HPDE6-E6E7 (cell line): Measurements from ENCODE around the gene JPT1.
"Not testable (repeated sequence)": the region's sequence is repeated elsewhere in the genome, so short reads cannot be mapped to it uniquely, and the experiment has no call there.

Experiments used
- DNase-seq: peaks from one replicate; pipeline ENCODE4 v3.0.0; 2011; ENCODE audit warnings: missing footprints; ENCODE audit errors: extremely low spot score

JPT1 gene

DNA sequence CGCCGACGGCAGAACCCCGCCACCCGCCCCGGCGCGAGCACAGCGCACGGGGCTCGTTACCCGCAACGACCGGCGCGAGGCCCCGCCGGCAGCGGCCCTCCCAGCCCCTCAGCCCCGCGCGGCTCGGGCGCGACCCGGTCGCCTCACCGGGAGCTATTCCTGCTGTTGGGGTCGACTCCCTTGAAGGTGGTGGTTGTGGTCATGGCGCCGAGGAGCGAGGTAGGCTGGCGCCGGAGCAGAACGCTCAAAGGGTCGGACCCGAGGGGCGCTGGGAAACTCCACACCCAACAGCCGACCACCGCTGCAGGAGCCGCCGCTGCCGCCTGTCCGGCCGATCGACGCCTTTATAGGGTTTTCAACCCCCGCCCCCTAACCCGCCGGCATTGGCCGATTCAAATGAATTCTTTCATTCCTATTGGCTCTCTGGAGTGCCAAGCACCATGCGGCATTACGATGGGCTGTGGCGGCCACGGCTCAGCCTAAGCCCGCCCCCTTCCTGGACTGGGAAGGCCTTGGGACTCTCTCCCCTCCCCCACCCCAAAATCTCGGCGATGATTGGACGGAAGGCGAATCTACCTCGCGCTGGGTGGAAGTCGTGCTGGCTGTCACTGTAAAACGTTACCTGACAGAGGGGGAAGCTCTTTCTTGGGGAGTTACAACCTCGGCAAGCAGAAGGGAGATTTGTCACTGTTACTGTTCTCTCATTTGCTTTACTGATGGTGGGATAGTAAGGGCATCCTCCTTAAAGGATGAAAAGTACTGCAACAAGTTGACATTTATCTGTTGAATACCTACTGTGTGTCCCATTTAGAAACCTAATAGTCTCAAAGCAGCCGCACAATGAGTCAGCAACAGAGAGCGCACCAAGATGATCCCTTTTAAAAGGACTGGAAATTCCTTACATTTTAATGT is at the start of gene JPT1:
Gene JPT1 (minus strand): TSS at position 318 of the 912 bp plus-strand sequence. CDS start 115 bp downstream, at position 203.
- peak; percentile 97 for DNase-seq

DNA sequence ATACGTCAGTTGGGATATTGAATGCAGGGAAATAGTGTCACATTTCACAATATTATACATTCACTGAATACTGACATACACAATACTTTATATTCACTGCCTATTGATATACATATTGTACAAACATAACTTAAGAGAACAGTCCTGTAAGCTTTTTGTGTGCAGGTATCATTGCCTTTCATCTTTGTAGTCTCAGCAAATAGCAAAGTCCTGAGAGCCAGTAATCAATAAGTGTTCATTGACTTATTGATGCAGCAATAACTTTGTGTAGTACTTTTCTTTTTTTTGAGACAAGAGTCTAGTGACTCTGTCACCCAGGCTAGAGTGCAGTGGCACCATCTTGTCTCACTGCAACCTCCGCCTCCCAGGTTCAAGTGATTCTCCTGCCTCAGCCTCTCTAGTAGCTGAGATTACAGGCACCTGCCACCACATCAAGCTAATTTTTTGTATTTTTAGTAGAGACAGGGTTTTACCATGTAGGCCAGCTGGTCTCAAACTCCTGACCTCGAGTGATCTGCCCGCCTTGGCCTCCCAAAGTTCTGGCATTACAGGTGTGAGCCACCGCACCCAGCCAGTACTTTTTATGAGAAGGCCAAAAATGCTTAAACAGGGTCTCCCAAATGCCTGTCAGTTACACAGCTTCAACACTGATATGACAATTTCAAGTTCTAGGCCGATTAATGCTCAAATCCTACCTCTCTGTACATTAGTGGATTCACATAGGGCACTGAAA is 45.7 kb upstream of the JPT1 start:
- no peak for DNase-seq

DNA sequence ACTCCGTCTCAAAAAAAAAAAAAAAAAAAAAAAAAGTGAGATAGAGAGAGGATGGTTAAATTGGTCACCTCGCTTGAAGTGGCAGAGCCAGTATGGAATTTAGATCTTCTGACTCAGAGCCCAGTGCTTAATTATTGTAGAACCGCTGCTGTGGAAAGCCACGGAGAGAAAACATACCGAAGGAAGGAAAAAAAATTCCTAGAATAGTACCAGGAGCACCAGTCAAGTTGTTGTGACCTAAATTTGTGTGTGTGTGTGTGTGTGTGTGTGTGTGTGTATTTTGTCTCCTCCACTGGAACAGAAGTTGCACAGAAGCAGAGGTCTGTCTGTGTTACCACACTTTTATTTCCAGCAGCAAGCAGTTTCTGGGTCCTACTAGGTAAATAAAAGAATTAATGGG is 40.6 kb upstream of the JPT1 start:
- DNase-seq, result no peak

- no peak for DNase-seq
Measured at GRCh38 chr17:75191584-75191983, 37.3 kb upstream of the JPT1 start.

DNA sequence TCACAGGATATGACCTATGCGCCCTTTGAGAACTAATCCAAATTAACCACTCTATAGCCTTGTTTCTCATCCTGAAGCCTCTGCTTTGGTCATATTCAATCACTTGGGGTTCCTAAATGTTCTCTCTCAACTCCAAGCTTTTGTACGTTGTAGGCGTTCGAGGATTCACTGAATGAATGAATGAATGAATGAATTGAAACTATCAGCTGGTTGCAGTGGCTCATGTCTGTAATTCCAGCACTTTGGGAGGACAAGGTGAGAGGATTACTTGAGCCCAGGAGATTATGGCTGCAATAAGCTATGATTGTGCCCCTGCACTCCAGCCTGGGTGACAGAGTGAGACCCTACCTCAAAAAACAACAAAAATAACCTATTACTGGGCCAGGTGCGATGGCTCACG is 34.3 kb upstream of the JPT1 start:
- no peak for DNase-seq

DNA sequence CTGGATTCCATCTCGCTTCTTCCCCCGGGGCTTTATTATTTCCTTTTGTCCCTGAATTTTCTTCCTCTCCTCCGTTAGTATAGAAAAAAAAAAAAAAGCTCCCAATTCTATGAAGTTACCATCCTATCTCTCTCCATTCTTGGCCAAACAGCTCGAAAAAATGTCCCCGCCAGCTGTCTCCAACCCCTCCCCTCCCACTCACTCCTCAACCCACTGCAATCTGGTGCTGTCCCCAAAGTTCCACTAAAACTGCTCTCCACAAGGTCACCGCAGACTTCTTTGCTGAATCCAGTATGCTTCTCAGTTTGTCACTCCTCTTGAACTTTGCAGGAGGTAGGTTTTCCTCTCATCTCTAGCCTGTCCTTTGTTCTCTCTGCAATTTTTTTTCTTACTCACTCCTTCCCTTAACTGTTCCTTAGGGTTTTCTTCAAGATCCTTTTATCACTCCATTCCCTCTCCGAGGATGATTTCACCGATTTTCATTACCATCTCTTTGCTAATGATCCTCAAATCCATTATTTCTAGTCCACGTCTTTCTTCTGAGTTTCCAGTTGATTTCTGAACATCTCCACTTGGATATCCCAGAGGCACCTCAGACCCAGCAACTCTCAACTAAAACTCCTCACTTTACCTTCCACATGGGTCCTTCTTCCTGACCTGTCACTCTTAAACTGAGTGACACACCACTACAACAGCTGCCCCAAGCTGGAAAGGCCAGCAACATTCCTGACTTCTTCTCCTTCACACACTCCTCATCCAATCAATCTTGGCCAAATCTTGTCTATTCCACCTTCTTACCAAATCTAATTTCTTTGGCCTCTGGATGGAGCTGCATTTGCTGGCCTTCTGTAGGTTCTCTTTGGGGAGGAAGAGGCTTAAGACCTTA is 29.9 kb upstream of the JPT1 start:
- DNase-seq, result no peak

GRCh38 chr17:75182569-75183436 is 28.5 kb upstream of the JPT1 start, which contains the start of gene SUMO2:
Gene SUMO2, minus strand, starts transcription at chr17:75182959. Its CDS starts 125 bp downstream, at chr17:75182834.
- peak; percentile 96 for DNase-seq

DNA sequence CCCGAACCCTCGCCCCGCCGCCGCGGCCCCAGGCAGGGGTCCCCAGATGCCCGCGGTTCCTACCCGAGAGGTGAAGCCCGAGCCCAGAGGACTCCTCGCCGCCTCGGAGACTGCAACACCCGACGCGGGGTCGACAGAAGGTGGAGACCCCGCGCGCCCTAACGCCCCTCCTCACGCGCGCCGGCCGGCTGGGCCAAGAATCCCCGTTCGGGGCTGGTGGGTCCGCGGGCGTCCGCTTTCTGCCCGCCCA is 27.9 kb upstream of the JPT1 start:
- DNase-seq, result no peak

GRCh38 chr17:75181608-75182318 is 27.5 kb upstream of the JPT1 start:
- no peak for DNase-seq

GRCh38 chr17:75181110-75181509 is 26.8 kb upstream of the JPT1 start:
- DNase-seq, result no peak

DNA sequence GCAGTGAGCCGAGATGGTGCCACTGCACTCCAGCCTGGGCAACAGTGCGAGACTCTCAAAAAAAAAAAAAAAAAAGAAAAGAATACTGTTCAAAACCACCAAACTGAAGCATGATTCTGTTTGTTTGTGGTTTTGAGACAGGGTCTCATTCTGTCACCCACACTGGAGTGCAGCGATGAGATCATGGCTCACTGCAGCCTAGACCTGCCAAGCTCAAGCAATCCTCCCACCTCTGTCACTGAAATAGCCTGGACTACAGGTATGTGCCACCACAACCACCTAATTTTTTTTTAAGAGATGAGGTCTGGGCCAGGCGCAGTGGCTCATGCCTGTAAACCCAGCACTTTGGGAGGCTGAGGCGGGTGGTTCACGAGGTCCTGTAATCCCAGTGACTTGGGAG is 24.1 kb upstream of the JPT1 start:
- no peak for DNase-seq

DNA sequence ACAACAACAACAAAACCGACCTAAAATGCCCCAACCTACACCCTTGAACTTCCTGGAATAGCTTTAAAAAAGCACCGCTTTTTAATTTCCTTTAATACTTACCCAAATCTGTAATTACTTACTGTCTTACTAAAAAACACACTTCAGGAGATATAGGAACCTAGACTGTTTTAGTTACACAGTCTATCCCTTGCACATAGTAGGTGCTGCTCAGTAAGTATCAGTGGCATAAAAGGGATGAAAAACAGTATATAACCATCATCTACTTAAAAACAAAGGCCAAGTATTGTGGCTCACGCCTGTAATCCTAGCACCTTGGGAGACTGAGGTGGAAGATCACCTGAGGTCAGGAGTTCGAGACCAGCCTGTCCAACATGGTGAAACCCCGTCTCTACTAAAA is 22.3 kb upstream of the JPT1 start:
- no peak for DNase-seq

GRCh38 chr17:75174996-75175395 is 20.7 kb upstream of the JPT1 start:
- no peak for DNase-seq

DNA sequence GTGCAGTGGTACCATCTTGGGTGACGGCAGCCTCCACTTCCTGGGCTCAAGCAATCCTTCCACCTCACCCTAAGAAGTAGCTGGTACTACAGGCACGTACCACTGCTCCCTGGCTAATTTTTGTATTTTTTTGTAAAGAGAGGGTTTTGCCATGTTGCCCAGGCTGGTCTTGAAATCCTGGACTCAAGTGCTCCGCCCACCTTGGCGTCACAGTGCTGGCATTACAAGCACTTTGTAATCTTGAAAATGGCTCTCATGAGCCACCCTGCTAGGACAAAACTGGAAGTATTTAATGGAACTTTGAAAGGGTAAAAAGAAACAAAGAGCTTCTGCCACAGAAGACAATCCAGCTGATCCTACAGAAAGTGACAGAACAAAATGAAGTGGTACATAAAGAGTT is 19.2 kb upstream of the JPT1 start:
- no peak for DNase-seq

GRCh38 chr17:75168998-75169397 is 14.7 kb upstream of the JPT1 start:
- DNase-seq, result no peak

- DNase-seq, result not testable (repeated sequence)
Measured at GRCh38 chr17:75164606-75165005, 10.3 kb upstream of the JPT1 start.

- no peak for DNase-seq
Measured at GRCh38 chr17:75163074-75163473, 8.8 kb upstream of the JPT1 start.

- no peak for DNase-seq
Measured at GRCh38 chr17:75160211-75160610, 5.9 kb upstream of the JPT1 start.

- no peak for DNase-seq
Measured at GRCh38 chr17:75159196-75160031, 5.1 kb upstream of the JPT1 start.

- not testable (repeated sequence) for DNase-seq
Measured at GRCh38 chr17:75158480-75158879, 4.2 kb upstream of the JPT1 start.
